ENCODE measurements around the gene SPATS2.
A peak's percentile ranks its signal among the peaks of the same experiment; 100 is the strongest.

Gene SPATS2

GRCh38 chr12:49341777-49342065, 25.5 kb upstream of the SPATS2 start:
- Histone ChIP-seq H3K9ac (ENCODE audit: low read depth, low read length) (peak overlapping the region; percentile 54; the same call in 1 of the 2 replicates), H3K36me3 (ENCODE audit: insufficient read depth, low read length) (no peaks in the 10 kb centered on the region), H3K4me1 (ENCODE audit: insufficient read depth, low read length) (peaks cover 40% of the 10 kb centered on the region), H3K9me3 (ENCODE audit: control insufficient read depth, insufficient read depth, low read length) (no peaks in the 10 kb centered on the region)

GRCh38 chr12:49342066-49342913, 25.0 kb upstream of the SPATS2 start:
- Histone ChIP-seq H3K36me3 (ENCODE audit: insufficient read depth, low read length) (no peaks in the 10 kb centered on the region), H3K4me1 (ENCODE audit: insufficient read depth, low read length) (peaks cover 40% of the 10 kb centered on the region), H3K9ac (ENCODE audit: low read depth, low read length) (peak overlapping the region; percentile 54; the same call in 1 of the 2 replicates), H3K9me3 (ENCODE audit: control insufficient read depth, insufficient read depth, low read length) (no peaks in the 10 kb centered on the region)

- H3K4me1 ChIP-seq (ENCODE audit: insufficient read depth, low read length): peaks cover 31% of the 10 kb centered on the region
- no peaks in the 10 kb centered on the region for H3K9me3 ChIP-seq (ENCODE audit: control insufficient read depth, insufficient read depth, low read length)
These were observed 24.1 kb upstream of the SPATS2 start for GRCh38 chr12:49342914-49343731.

GRCh38 chr12:49344486-49345050, 22.7 kb upstream of the SPATS2 start:
- H3K4me1 ChIP-seq (ENCODE audit: insufficient read depth, low read length): peaks cover 22% of the 10 kb centered on the region
- no peak overlapping the region for H3K9ac ChIP-seq (ENCODE audit: low read depth, low read length)
- no peaks in the 10 kb centered on the region for H3K9me3 ChIP-seq (ENCODE audit: control insufficient read depth, insufficient read depth, low read length)

More at GRCh38 chr12:49342914-49343731, 24.1 kb upstream of the SPATS2 start:
- H3K9ac ChIP-seq (ENCODE audit: low read depth, low read length): peak overlapping the region; percentile 15; the same call in 1 of the 2 replicates
- no peaks in the 10 kb centered on the region for H3K36me3 ChIP-seq (ENCODE audit: insufficient read depth, low read length)

GRCh38 chr12:49345051-49345824, 22.0 kb upstream of the SPATS2 start:
- no peaks in the 10 kb centered on the region for H3K9me3 ChIP-seq (ENCODE audit: control insufficient read depth, insufficient read depth, low read length)
- peak overlapping the region; percentile 41; the same call in 1 of the 2 replicates for H3K9ac ChIP-seq (ENCODE audit: low read depth, low read length)
- H3K4me1 ChIP-seq (ENCODE audit: insufficient read depth, low read length): peaks cover 17% of the 10 kb centered on the region
- H3K36me3 ChIP-seq (ENCODE audit: insufficient read depth, low read length): no peaks in the 10 kb centered on the region

More at GRCh38 chr12:49344486-49345050, 22.7 kb upstream of the SPATS2 start:
- H3K36me3 ChIP-seq (ENCODE audit: insufficient read depth, low read length): no peaks in the 10 kb centered on the region

GRCh38 chr12:49345825-49346658, 21.2 kb upstream of the SPATS2 start:
- Histone ChIP-seq H3K9ac (ENCODE audit: low read depth, low read length) (peak overlapping the region; percentile 41; the same call in 1 of the 2 replicates), H3K36me3 (ENCODE audit: insufficient read depth, low read length) (no peaks in the 10 kb centered on the region), H3K9me3 (ENCODE audit: control insufficient read depth, insufficient read depth, low read length) (no peaks in the 10 kb centered on the region), H3K4me1 (ENCODE audit: insufficient read depth, low read length) (peaks cover 10% of the 10 kb centered on the region)

- peak within 1 kb of the TSS; percentile 41; the same call in 1 of the 2 replicates for H3K9ac ChIP-seq (ENCODE audit: low read depth, low read length)
- peaks cover 6% of the 10 kb centered on the region; the same call in 1 of the 2 replicates for H3K4me1 ChIP-seq (ENCODE audit: insufficient read depth, low read length)
- H3K36me3 ChIP-seq (ENCODE audit: insufficient read depth, low read length): no peaks in the 10 kb centered on the region
- H3K9me3 ChIP-seq (ENCODE audit: control insufficient read depth, insufficient read depth, low read length): no peaks in the 10 kb centered on the region
These were observed 20.5 kb upstream of the SPATS2 start, which contains the start of gene DNAJC22 for GRCh38 chr12:49346659-49347310. DNAJC22 (plus strand) TSS chr12:49346888; CDS start chr12:49348873, 1,985 bp downstream.

GRCh38 chr12:49347311-49348193, 19.7 kb upstream of the SPATS2 start:
- Histone ChIP-seq H3K36me3 (ENCODE audit: insufficient read depth, low read length) (no peaks in the 10 kb centered on the region), H3K9ac (ENCODE audit: low read depth, low read length) (peak overlapping the region; percentile 41; the same call in 1 of the 2 replicates), H3K4me1 (ENCODE audit: insufficient read depth, low read length) (peaks cover 6% of the 10 kb centered on the region; the same call in 1 of the 2 replicates), H3K9me3 (ENCODE audit: control insufficient read depth, insufficient read depth, low read length) (no peaks in the 10 kb centered on the region)

- H3K9me3 ChIP-seq (ENCODE audit: control insufficient read depth, insufficient read depth, low read length): no peaks in the 10 kb centered on the region
- H3K9ac ChIP-seq (ENCODE audit: low read depth, low read length): no peak overlapping the region
- H3K36me3 ChIP-seq (ENCODE audit: insufficient read depth, low read length): no peaks in the 10 kb centered on the region
- H3K4me1 ChIP-seq (ENCODE audit: insufficient read depth, low read length): 0 out of 2 replicates have a peak, but pooled peaks cover under 1% of the 10 kb centered on the region
These were observed 18.5 kb upstream of the SPATS2 start for GRCh38 chr12:49348781-49349180.

GRCh38 chr12:49349266-49349665, 18.0 kb upstream of the SPATS2 start:
- H3K9me3 ChIP-seq (ENCODE audit: control insufficient read depth, insufficient read depth, low read length): no peaks in the 10 kb centered on the region
- H3K36me3 ChIP-seq (ENCODE audit: insufficient read depth, low read length): no peaks in the 10 kb centered on the region
- H3K4me1 ChIP-seq (ENCODE audit: insufficient read depth, low read length): no peaks in the 10 kb centered on the region
- no peak overlapping the region for H3K9ac ChIP-seq (ENCODE audit: low read depth, low read length)

GRCh38 chr12:49352351-49352750, 14.9 kb upstream of the SPATS2 start:
- H3K9me3 ChIP-seq (ENCODE audit: control insufficient read depth, insufficient read depth, low read length): no peaks in the 10 kb centered on the region
- H3K36me3 ChIP-seq (ENCODE audit: insufficient read depth, low read length): no peaks in the 10 kb centered on the region
- no peaks in the 10 kb centered on the region for H3K4me1 ChIP-seq (ENCODE audit: insufficient read depth, low read length)
- H3K9ac ChIP-seq (ENCODE audit: low read depth, low read length): no peak overlapping the region

GRCh38 chr12:49355913-49356312, 11.3 kb upstream of the SPATS2 start:
- Histone ChIP-seq H3K9me3 (ENCODE audit: control insufficient read depth, insufficient read depth, low read length) (no peaks in the 10 kb centered on the region), H3K36me3 (ENCODE audit: insufficient read depth, low read length) (no peaks in the 10 kb centered on the region), H3K4me1 (ENCODE audit: insufficient read depth, low read length) (no peaks in the 10 kb centered on the region)

More at GRCh38 chr12:49355913-49356312, 11.3 kb upstream of the SPATS2 start:
- no peak overlapping the region for H3K9ac ChIP-seq (ENCODE audit: low read depth, low read length)

Data from ES-I3 (cell line).